22Rv1 (cell line): ENCODE data around the gene ANKUB1.

Experiments
- H3K27ac ChIP-seq: fragments of 450-650 bp; 2 replicates; pipeline ENCODE4 v1.5.1; 2017
- CTCF ChIP-seq: fragments of 450-650 bp; IDR thresholded peaks from 2 replicates; pipeline ENCODE4 v1.5.1; 2017; ENCODE audit warnings: mild to moderate bottlenecking
- ZFX ChIP-seq: fragments of 450-650 bp; IDR thresholded peaks from 2 replicates; pipeline ENCODE4 v1.6.1; 2017; ENCODE audit warnings: antibody characterized with exemption, borderline replicate concordance

Gene ANKUB1

GRCh38 chr3:149784064-149784704 lies 8.2 kb downstream of the ANKUB1 start:
- no peak for TF ChIP-seq ZFX
- TF ChIP-seq CTCF, result no peak
- no peak overlapping the region for H3K27ac ChIP-seq

GRCh38 chr3:149783576-149783975 lies 8.8 kb downstream of the ANKUB1 start:
- TF ChIP-seq CTCF (no peak), ZFX (no peak)

GRCh38 chr3:149781741-149782140 lies 10.6 kb downstream of the ANKUB1 start:
- TF ChIP-seq CTCF (no peak), ZFX (no peak)
- no peak overlapping the region for H3K27ac ChIP-seq

More at GRCh38 chr3:149783576-149783975, 8.8 kb downstream of the ANKUB1 start:
- no peak overlapping the region for H3K27ac ChIP-seq

GRCh38 chr3:149781211-149781610 lies 11.1 kb downstream of the ANKUB1 start:
- TF ChIP-seq CTCF, result no peak
- TF ChIP-seq ZFX, result no peak
- H3K27ac ChIP-seq, result no peak overlapping the region

- TF ChIP-seq ZFX (no peak), CTCF (no peak)
Measured at GRCh38 chr3:149777414-149778214, 14.7 kb downstream of the ANKUB1 start.

GRCh38 chr3:149776170-149776569 lies 16.2 kb downstream of the ANKUB1 start:
- no peak overlapping the region for H3K27ac ChIP-seq
- TF ChIP-seq CTCF, result no peak
- no peak for TF ChIP-seq ZFX

More at GRCh38 chr3:149777414-149778214, 14.7 kb downstream of the ANKUB1 start:
- H3K27ac ChIP-seq, result no peak overlapping the region

- H3K27ac ChIP-seq, result no peak overlapping the region
- TF ChIP-seq ZFX (no peak), CTCF (no peak)
Measured at GRCh38 chr3:149772861-149773260, 19.5 kb downstream of the ANKUB1 start.
